Measurements from ENCODE around the gene TFDP2.

GRCh38 chr3:141933421-141934300 is 215.7 kb downstream of the TFDP2 start:
- TF ChIP-seq CTCF (conservative IDR thresholded peaks at IDR 0.05; ENCODE audit: low read depth in 2 of 2) (no peak), REST (IDR thresholded peaks at IDR 0.05; ENCODE audit: unreplicated experiment) (no peak), ZNF114 (CRISPR knock-in tag; IDR thresholded peaks at IDR 0.05) (no peak), EZH2phosphoT487 (IDR thresholded peaks at IDR 0.05; ENCODE audit: unreplicated experiment) (no peak), POLR2AphosphoS5 (IDR thresholded peaks at IDR 0.05; ENCODE audit: low read depth) (no peak), EZH2 (IDR thresholded peaks at IDR 0.05; ENCODE audit: low read depth, unreplicated experiment) (no peak), CREB1 (CRISPR knock-in tag; IDR thresholded peaks at IDR 0.05; ENCODE audit: low read depth) (no peak)
- TF ChIP-seq, protein P1, sequence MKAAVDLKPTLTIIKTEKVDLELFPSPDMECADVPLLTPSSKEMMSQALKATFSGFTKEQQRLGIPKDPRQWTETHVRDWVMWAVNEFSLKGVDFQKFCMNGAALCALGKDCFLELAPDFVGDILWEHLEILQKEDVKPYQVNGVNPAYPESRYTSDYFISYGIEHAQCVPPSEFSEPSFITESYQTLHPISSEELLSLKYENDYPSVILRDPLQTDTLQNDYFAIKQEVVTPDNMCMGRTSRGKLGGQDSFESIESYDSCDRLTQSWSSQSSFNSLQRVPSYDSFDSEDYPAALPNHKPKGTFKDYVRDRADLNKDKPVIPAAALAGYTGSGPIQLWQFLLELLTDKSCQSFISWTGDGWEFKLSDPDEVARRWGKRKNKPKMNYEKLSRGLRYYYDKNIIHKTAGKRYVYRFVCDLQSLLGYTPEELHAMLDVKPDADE (IDR thresholded peaks at IDR 0.05): no peak

All from GM23338 (cell line).